ACHN (cell line): Measurements from ENCODE around the gene ENOX1.

ENCODE experiments used
- DNase-seq: peaks from one replicate; pipeline ENCODE4 v3.0.0-alpha.2; 2015
- in situ Hi-C: cut with HindIII; loops from 2 replicates; pipeline ENCODE4 v1.10.0; 2017; ENCODE audit warnings: low sequenced_read_pairs, low pct_ligation_motif_present, low pct_unique_long_range_greater_than_20kb

Gene ENOX1

DNA sequence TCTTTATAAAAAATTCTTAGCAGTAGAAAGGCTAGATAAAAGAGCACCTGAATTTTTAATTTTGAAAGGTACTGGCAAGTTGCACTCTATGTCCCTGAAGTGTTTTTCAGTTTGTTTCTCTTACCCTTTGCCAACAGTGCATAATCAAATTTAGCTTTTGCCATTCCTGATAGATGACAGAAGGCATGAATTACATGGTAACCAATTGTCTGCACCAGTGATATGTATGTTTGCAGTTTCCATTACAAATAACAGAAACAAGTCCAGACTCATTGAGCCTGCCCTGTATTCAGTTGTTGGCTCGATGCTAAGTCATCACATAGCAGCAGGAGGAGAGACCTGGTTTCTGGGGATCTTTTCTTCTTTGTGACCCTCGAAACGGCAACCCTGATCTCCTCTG lies 453.6 kb downstream of the ENOX1 start:
- in situ Hi-C loops, result no loop called here
- no peak for DNase-seq

DNA sequence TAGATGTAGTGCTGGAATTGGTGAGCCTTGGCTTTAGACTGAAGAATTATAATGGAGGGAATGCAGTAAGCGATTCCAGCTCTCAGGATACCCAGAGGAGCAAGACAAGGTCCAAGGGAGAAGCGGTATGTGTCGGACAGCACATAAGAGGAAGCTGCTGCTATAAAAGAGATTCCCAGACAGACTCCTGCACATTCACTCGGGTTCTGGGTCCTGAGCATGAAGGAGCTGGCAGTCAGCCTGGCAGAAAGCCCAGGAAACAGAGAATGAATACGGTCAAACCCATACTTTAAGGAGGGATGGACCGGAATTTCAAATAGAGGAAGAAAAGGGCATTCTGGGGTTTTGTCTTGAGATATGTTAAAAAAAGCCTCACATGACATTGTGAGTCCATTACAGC lies 455.1 kb downstream of the ENOX1 start:
- no peak for DNase-seq
- in situ Hi-C loops, result no loop called here

DNA sequence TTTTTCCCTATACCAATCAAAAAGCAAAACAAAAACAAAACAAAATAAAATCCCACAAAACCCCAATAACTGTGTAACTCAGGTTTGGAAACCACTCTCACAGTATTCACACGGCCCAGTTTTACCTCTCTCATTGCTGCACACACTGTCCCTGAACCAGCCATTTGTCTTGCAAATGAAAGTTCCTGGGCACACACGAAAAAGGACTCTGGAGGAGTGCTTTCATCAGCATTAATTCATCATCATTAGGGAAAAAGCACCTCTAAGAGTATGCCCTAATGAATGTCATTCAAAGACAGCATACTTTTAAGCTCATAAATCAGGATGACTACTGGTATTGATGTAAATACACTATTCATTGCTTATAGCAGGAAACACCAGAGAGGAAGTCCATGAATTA lies 457.1 kb downstream of the ENOX1 start:
- DNase-seq, result no peak

DNA sequence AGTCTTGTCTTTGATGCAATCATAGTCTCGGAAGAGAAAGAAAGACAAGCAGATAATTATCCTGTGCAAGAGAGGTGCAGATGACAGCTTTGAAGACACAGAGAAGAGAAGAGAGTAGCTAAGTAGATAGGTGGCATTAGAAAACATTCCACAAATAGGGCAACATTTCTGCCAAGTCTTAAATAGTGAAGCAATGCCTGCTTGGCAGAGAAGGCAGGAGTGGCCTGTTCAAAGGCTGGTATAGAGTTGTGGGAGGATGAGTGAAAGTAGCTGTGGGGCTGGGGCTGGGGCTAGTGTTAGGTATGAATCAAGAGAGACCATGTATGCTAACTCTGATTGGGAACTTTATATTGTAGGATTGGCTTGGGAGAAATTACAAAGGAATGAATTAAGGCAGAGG lies 457.9 kb downstream of the ENOX1 start:
- DNase-seq, result no peak
- in situ Hi-C loops, result no loop called here

More for the DNA sequence above, 457.1 kb downstream of the ENOX1 start:
- in situ Hi-C loops, result no loop called here

DNA sequence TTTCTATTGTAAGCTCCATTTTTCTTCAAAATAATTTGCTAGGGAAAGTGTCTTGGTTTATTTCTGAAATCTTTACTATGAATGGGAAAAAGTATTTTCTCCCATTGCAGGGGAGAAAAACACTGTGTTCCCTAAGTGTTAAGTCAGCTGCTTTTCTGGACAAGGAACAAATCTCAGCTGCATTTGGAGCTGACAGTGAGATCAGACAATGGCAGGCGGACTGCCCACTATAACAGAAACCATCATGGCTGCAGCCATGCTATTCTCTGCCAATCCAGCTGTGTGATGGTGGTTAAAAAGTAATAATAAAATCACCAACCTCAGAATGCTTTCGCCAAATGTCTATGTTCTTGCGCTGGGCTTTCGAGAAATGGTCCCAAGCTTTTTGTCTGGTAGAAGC lies 460.7 kb downstream of the ENOX1 start:
- in situ Hi-C loops, result no loop called here

DNA sequence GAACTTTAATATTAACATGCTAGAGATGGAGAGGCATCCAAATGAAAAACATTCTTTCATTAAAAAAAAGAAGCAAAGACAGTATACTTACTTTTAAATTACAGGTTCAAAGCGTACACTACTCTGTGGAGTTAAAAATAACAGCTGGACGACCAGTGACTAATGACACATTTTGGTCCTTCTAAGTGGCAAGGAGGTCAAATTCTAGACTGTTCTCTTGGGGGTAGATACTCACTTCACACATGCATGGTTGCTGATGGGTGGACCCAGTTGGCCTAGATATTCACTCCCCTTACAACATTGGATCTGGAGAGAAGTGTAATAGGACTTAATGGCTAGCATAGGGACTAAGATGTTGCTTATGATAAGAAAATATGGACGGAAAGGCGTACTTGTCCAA lies 461.1 kb downstream of the ENOX1 start:
- in situ Hi-C loops, result no loop called here

More for the DNA sequence above, 460.7 kb downstream of the ENOX1 start:
- DNase-seq, result no peak

DNA sequence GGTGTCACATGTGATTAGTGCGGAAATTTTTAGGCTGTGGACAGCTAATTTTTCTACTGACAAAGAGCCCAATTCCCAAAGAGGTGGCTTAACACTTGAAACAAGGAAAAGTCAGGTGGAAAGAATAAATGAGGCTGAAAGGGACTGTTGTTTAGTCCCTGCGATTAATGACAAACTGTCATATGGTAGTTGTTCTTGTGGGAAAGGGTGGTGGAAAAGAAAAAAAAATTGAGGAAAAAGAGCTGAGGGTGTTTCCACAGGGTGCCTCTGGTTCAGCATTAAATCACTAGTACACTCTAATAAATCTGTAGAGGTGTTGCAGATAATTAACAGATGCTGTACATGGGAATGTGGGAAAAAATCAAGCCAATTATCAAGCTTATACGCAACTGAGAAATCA lies 462.6 kb downstream of the ENOX1 start:
- no peak for DNase-seq
- in situ Hi-C loops, result no loop called here

More for the DNA sequence above, 461.1 kb downstream of the ENOX1 start:
- no peak for DNase-seq

DNA sequence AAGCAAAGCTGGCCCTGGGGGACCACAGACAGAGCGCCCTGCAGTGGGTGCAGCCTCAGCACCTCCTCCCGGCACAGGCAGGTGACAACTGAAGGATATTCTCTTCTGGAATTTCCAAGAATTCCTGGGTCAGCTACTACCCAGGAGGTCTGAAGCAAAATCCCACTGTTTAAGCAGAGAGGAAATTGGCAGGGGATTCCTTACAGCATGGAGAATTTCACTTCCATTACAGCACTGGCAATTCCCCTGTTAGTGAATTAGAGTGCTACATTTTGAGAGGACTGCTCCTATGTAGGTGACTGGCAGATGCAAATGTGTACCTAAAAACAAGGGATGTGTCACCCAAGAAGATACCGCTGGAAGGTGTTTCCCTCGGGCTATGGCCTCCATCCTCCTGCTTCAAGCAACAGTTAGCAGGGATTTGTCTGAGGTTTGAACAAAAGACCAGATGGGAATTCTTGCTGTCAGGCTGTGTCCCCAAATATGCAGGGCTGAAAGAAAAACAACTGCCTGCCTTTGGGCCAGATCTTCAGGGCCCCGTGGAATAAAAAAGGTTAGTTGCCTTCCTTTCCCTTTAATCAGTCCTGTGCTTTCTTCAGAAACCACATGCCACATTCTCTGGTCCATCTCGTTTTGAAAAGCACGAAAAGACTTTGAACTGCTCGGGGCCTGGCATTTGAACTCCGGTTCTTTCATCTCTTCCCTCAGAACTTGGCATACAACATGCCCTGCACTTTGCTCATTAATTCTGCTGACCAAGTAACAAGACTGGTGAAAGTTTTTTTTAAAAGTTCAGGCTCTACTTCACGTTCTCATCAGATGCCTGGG lies 466.9 kb downstream of the ENOX1 start:
- in situ Hi-C loops, result no loop called here
- no peak for DNase-seq

DNA sequence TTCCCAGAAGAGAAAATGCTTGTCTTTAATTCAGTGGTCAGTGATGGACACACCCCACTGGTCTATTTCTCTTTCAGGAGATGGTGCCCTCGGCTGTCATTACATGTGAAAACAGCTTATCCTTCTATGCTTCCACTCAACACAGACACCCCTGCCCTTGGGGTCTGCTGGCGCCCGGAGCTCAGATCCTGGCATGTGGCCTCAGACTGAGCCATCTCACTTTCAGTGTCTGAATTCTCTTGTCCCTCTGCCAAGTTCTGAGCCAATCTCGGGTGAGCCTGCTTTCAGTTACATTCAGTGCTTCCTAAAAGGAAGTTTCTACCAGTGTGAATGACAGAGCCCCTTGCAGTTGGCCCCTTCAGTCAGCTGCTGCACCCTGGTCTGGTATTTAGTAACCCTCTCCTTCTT lies 469.8 kb downstream of the ENOX1 start:
- no peak for DNase-seq
- in situ Hi-C loops, result no loop called here

DNA sequence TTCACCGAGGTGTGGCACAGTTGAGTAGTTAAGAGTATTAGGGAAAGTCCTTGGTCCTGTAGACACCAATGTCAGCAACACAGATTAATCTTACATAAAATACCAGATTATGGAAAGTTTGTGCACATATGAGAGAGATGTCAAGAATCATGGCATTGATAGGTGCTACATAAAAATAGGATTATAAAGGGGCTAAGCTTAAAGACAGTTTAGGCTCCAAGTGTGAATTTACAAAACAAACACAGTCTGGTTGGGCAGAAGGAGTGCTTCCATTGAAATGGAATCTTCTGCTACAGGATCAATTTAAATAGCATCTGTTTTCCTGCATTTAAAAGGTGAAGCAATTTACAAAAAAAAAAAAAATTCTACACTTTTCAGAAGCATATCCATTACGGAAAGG lies 470.5 kb downstream of the ENOX1 start:
- no peak for DNase-seq
- in situ Hi-C loops, result no loop called here

DNA sequence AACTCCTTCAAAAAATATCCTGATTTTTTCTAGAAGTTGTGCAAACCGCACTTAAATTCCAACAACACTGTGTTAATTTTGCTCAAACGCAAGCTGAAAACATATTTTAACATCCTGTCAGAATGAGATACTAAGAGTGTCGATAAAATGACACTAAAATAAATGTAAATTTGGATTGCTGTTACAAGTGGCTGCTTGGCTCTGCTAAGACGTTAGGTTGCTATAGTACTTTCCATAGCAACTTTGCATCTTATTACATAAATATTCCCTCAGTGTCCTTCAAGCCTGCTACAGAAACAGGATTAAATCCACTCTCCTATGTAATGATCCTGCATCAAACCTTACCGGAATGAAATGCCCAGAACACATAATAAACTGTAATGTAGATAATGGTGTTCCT lies 471.2 kb downstream of the ENOX1 start:
- in situ Hi-C loops, result no loop called here
- no peak for DNase-seq

DNA sequence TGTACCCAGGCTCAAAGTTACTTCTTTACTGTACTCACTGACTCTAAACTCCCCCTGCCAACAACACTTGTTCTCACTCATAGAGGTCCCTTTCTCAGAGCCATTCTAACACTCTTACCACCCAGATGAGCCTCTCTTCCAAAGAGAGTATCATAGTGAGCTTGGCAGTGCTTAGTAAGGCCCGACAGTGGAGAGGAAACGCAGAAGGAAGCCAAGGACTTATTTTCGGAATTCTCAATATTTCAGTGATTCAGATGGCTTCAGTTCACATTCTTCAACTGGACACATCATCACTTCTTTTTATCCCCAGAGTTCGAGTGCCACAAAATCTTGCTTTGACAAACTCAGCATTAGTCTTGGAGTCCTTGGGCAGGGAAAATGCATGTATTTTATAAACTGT lies 477.5 kb downstream of the ENOX1 start:
- no peak for DNase-seq
- in situ Hi-C loops, result no loop called here

DNA sequence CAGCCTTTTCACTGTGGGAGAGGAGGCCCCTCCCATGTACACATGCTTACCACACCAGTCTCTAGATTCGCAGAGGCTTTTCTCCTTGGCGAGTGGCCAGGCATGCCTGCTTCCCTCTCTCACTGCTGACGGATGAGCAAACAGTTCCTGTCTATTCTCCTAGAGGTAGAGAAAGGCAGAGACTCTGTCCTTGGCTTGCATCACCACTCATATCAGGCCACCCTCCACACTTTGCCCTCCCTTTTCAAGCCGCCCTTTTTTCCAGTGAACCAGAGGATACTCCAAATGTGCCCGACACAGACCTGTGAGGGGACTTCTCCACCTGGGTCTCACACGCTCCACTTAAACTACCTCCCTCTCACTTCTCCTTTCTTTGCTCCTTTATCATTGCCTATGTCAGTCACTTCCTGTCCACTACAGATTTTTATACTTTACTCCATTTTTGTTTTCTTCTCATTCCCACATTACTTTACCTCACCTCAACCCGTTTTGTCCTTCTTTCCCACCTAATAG lies 478.8 kb downstream of the ENOX1 start:
- in situ Hi-C loops, result no loop called here
- DNase-seq, result no peak

DNA sequence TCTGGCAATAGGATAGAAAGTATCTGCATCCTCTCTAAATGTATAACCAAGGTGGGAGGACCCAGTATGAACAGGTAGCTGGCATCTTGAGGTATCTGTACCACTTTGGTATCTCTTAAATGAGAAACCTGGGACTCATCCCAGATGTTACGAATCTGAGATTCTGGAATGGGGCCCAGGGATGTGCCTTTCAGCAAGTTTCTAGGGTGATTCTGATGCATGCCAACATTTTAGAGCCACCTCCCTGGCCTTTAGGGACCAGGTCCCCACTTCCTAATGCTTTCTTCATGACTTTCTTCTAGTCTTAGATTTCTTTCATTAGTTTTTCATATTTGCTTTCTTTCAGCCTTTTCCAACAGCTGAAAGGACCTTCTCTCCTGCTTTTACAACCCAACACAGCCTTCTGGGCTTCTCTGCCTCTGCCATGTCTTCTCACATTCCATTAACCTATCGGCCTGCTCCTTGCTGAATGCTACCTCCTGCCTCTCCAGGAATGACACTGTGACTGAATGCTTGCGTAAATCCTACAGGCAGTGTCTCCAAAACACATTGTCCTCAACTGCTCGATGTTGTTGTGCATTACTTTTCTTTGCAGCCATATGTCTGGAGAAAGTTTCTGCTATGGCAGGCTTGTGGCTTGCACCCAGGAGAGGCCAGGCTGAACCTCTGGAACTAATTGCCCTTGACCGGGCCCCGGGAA lies 479.4 kb downstream of the ENOX1 start:
- in situ Hi-C loops, result no loop called here
- DNase-seq, result no peak

DNA sequence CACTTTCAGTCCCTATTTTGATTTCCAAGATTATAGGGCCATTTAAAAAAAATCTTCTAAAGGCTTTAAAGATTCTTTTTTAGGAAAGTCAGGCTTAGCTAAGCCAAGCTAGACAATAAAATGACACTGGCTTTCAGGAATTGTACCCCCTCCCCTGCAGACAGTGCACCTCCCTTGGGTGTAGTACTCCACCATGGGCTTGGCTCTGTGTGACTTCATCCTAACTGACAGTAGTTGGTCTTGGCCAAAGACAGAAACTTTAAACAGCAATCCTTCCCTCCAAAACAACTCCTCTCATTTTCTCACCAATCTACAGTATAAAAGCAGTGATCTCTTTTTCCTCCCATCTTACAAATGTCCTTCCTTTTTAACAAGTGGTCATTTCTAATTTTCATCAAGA lies 480.4 kb downstream of the ENOX1 start:
- in situ Hi-C loops, result no loop called here
- no peak for DNase-seq

DNA sequence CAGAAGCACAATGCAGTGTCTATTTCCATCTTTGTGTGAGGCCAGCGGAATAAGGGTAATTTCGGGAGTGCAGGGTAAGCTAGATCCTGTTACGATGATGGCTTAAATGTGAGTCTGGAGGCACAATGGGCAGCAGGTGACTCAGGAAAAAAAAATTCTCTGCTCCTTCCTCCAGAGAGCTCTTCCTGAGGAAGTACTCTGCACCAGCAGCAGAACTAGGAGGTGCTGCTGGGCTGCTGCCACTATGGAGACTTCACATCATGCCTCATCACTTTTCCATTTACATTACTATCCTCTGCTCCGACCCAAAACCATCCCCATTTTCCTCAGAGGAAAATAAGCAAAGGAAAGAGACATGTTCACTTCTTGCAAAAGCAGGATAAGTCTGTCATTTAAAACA lies 481.4 kb downstream of the ENOX1 start:
- in situ Hi-C loops, result no loop called here
- DNase-seq, result no peak

DNA sequence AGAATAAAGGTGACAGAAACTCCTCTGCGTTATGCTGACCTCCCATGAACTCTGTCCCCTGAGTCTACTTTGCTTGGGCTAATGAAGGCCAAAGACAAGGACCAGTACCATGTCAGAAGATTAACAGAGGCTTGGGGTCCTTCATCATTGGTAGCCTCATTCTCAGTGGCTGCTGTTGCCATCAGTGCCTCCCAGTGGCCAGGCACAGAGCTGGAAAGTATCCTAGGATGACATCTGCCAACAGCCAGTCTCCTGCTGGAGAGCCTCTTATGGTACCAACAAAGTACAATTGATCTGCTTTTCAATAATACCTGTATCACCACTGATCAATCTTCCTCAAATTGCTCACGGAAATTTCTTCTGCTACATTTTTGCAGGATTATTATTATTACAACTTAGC lies 481.8 kb downstream of the ENOX1 start:
- DNase-seq, result peak; percentile 1
- in situ Hi-C loops, result no loop called here

DNA sequence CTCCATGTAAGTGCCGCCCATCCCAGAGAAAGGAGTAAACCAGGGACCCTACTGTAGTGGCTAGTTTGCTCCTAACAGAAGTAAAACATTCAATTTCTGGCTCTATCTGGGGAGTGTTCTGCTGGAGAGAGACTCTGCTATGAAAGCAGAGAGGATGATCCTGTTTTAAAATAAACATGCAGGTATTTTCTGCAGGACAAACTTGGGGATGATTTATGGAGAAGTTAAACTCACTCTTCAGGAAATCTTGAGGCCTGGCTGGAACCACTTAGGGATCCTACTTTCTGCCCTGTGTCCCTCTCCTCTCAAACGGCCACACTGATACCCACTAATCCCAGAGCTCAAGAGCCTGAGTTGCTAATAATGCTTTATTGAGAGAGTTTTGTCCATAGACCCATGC lies 482.3 kb downstream of the ENOX1 start:
- in situ Hi-C loops, result no loop called here
- DNase-seq, result no peak

DNA sequence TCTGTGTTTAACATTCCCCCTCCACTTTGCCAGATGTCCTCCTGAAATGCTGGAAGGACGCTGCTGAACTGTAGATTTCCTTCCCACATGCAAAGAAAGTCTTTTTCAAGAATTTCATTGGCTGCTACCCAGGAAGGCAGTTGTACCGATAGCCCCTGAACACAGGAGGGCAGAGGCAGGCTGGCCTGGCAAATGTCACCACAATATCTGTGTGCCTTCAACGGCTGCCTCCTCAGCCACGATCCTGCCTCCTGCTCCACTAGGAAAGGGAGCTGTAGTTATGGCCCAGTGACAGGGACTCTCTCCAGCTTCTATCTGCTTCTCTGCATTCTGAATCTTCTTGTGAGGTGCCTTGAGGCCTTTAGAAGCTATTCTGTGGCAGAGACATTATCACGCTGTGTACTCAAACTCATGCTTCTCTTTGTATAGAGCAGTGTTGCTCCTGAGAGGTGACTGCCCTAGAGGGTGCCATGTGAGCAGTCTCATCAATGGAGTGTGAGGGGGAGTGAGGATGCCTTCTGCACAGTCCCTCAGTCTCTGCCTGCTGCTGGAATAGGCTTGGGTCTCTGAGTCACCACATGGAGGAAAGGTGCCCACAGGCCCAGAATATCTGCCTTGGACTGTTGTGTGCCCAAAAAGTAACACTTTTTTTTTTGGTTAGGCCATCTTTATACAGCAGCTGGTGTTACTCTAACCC lies 483.6 kb downstream of the ENOX1 start:
- in situ Hi-C loops, result no loop called here

More for the DNA sequence above, 483.6 kb downstream of the ENOX1 start:
- peak; percentile 47 for DNase-seq
